Measurements from ENCODE around the gene NDUFB4.
"Not testable (repeated sequence)": the region's sequence is repeated elsewhere in the genome, so short reads cannot be mapped to it uniquely, and the experiment has no call there.

Gene NDUFB4

GRCh38 chr3:120572027-120572426, 24.1 kb upstream of the NDUFB4 start:
- DNase-seq = no peak

GRCh38 chr3:120587332-120587975, 8.7 kb upstream of the NDUFB4 start:
- no peak for DNase-seq

GRCh38 chr3:120595788-120596115, 384 bp upstream of the NDUFB4 start:
- DNase-seq = no peak

- no peak for DNase-seq
Observed at GRCh38 chr3:120596853-120597223, 702 bp downstream of the NDUFB4 start.

GRCh38 chr3:120597445-120598049, 1.4 kb downstream of the NDUFB4 start:
- DNase-seq = no peak

- DNase-seq = no peak
Observed at GRCh38 chr3:120599211-120599610, 3.1 kb downstream of the NDUFB4 start.

- DNase-seq = no peak
Observed at GRCh38 chr3:120601554-120601953, 5.4 kb downstream of the NDUFB4 start.

- no peak for DNase-seq
Observed at GRCh38 chr3:120602682-120603081, 6.5 kb downstream of the NDUFB4 start.

- DNase-seq = no peak
Observed at GRCh38 chr3:120604382-120604781, 8.2 kb downstream of the NDUFB4 start.

- no peak for DNase-seq
Observed at GRCh38 chr3:120604784-120605183, 8.6 kb downstream of the NDUFB4 start.

- no peak for DNase-seq
Observed at GRCh38 chr3:120608506-120608905, 12.4 kb downstream of the NDUFB4 start.

GRCh38 chr3:120614765-120615164, 18.6 kb downstream of the NDUFB4 start:
- no peak for DNase-seq

GRCh38 chr3:120615847-120616609, 19.9 kb downstream of the NDUFB4 start:
- DNase-seq = no peak

- DNase-seq = not testable (repeated sequence)
Observed at GRCh38 chr3:120616745-120617144, 20.6 kb downstream of the NDUFB4 start.

- DNase-seq = no peak
Observed at GRCh38 chr3:120622457-120622856, 26.3 kb downstream of the NDUFB4 start.

- DNase-seq = no peak
Observed at GRCh38 chr3:120622870-120623726, 27.0 kb downstream of the NDUFB4 start.

- DNase-seq = no peak
Observed at GRCh38 chr3:120623727-120624093, 27.6 kb downstream of the NDUFB4 start.

GRCh38 chr3:120625159-120625586, 29.0 kb downstream of the NDUFB4 start:
- no peak for DNase-seq

GRCh38 chr3:120634539-120634938, 38.4 kb downstream of the NDUFB4 start:
- no peak for DNase-seq

GRCh38 chr3:120636795-120637401, 40.8 kb downstream of the NDUFB4 start:
- no peak for DNase-seq

- DNase-seq = no peak
Observed at GRCh38 chr3:120637851-120638559, 41.9 kb downstream of the NDUFB4 start.

GRCh38 chr3:120638820-120639219, 42.7 kb downstream of the NDUFB4 start:
- DNase-seq = not testable (repeated sequence)
